ENCODE results near the gene TREH. TPM values are rescaled to one million over a fixed set of nuclear protein-coding genes. Genes with fewer than 3 reads are reported as not detected.
A peak's percentile ranks its signal among the peaks of the same experiment; 100 is the strongest.

The TREH gene
- total RNA-seq, 1 experiment from 2014 or later, result not detected

GRCh38 chr11:118633979-118634378 lies 45.5 kb downstream of the TREH start:
- ChIA-PET POLR2A (interaction anchor here (0.8 to 8.7 kb wide), 8 partner anchors 10 to 59 kb away, joined by 3 to 132 read pairs (median 4); no protein-coding TSS in a partner anchor), CTCF (interaction anchor here (0.6 to 3.4 kb wide), 6 partner anchors 10 to 56 kb away, joined by 3 to 20 read pairs (median 6); no protein-coding TSS in a partner anchor)
- DNase-seq (ENCODE audit: unreplicated experiment), result no peak
- Mint-ChIP-seq H3K9me3 (ENCODE audit: unreplicated experiment) (no peaks in the 10 kb centered on the region), H3K4me3 (ENCODE audit: unreplicated experiment) (peak overlapping the region; percentile 67), H3K36me3 (ENCODE audit: insufficient read depth, unreplicated experiment) (peaks cover 44% of the 10 kb centered on the region), H3K27ac (ENCODE audit: low read depth, unreplicated experiment) (peak overlapping the region; percentile 31), H3K4me1 (ENCODE audit: insufficient read depth, unreplicated experiment) (peaks cover 24% of the 10 kb centered on the region), H3K27me3 (ENCODE audit: insufficient read depth, unreplicated experiment) (no peaks in the 10 kb centered on the region)
- no TSS peak for BruUV-seq (replicated peaks)
- TF ChIP-seq CTCF (IDR thresholded peaks at IDR 0.05; ENCODE audit: unreplicated experiment), result no peak
- intact Hi-C loops (cut with micrococcal nuclease), result no loop called here

GRCh38 chr11:118633319-118633690 lies 46.1 kb downstream of the TREH start:
- BruUV-seq (replicated peaks), result no TSS peak
- no peaks in the 10 kb centered on the region for H3K9me3 Mint-ChIP-seq (ENCODE audit: unreplicated experiment)
- peaks cover 26% of the 10 kb centered on the region for H3K4me1 Mint-ChIP-seq (ENCODE audit: insufficient read depth, unreplicated experiment)
- H3K27ac Mint-ChIP-seq (ENCODE audit: low read depth, unreplicated experiment), result peak overlapping the region; percentile 31
- no peak for DNase-seq (ENCODE audit: unreplicated experiment)
- CTCF ChIA-PET, result interaction anchor here (0.6 to 2.7 kb wide), 6 partner anchors 10 to 56 kb away, joined by 3 to 12 read pairs (median 4); no protein-coding TSS in a partner anchor
- intact Hi-C loops (cut with micrococcal nuclease), result no loop called here
- H3K27me3 Mint-ChIP-seq (ENCODE audit: insufficient read depth, unreplicated experiment), result no peaks in the 10 kb centered on the region
- H3K36me3 Mint-ChIP-seq (ENCODE audit: insufficient read depth, unreplicated experiment), result peaks cover 50% of the 10 kb centered on the region
- POLR2A ChIA-PET, result interaction anchor here (0.5 to 8.7 kb wide), 5 partner anchors 9 to 330 kb away, joined by 3 to 132 read pairs (median 3); no protein-coding TSS in a partner anchor
- no peak for TF ChIP-seq CTCF (IDR thresholded peaks at IDR 0.05; ENCODE audit: unreplicated experiment)
- no peak overlapping the region for H3K4me3 Mint-ChIP-seq (ENCODE audit: unreplicated experiment)

- no TSS peak for BruUV-seq (replicated peaks)
- DNase-seq (ENCODE audit: unreplicated experiment), result no peak
- ChIA-PET POLR2A (interaction anchor here (0.5 to 8.7 kb wide), 4 partner anchors 9 to 331 kb away, joined by 3 to 132 read pairs (median 4); no protein-coding TSS in a partner anchor), CTCF (interaction anchor here (0.6 to 2.7 kb wide), 6 partner anchors 7 to 57 kb away, joined by 3 to 12 read pairs (median 4); partner anchors contain the start of gene PHLDB1)
- no peaks in the 10 kb centered on the region for H3K9me3 Mint-ChIP-seq (ENCODE audit: unreplicated experiment)
- no peak overlapping the region for H3K4me3 Mint-ChIP-seq (ENCODE audit: unreplicated experiment)
- H3K4me1 Mint-ChIP-seq (ENCODE audit: insufficient read depth, unreplicated experiment), result peaks cover 26% of the 10 kb centered on the region
- H3K27ac Mint-ChIP-seq (ENCODE audit: low read depth, unreplicated experiment), result no peak overlapping the region
- peaks cover 53% of the 10 kb centered on the region for H3K36me3 Mint-ChIP-seq (ENCODE audit: insufficient read depth, unreplicated experiment)
- TF ChIP-seq CTCF (IDR thresholded peaks at IDR 0.05; ENCODE audit: unreplicated experiment), result no peak
- intact Hi-C loops (cut with micrococcal nuclease), result no loop called here
- no peaks in the 10 kb centered on the region for H3K27me3 Mint-ChIP-seq (ENCODE audit: insufficient read depth, unreplicated experiment)
Observed at GRCh38 chr11:118632577-118633318, 46.7 kb downstream of the TREH start.

GRCh38 chr11:118631142-118631909 lies 48.1 kb downstream of the TREH start:
- no peaks in the 10 kb centered on the region for H3K27me3 Mint-ChIP-seq (ENCODE audit: insufficient read depth, unreplicated experiment)
- peaks cover 54% of the 10 kb centered on the region for H3K36me3 Mint-ChIP-seq (ENCODE audit: insufficient read depth, unreplicated experiment)
- H3K4me1 Mint-ChIP-seq (ENCODE audit: insufficient read depth, unreplicated experiment), result peaks cover 26% of the 10 kb centered on the region
- POLR2A ChIA-PET, result interaction anchor here (1.6 kb wide), 1 partner anchor 9 kb away, joined by 10 read pairs; no protein-coding TSS in a partner anchor
- BruUV-seq (replicated peaks), result no TSS peak
- H3K4me3 Mint-ChIP-seq (ENCODE audit: unreplicated experiment), result no peak overlapping the region
- H3K9me3 Mint-ChIP-seq (ENCODE audit: unreplicated experiment), result no peaks in the 10 kb centered on the region
- no peak overlapping the region for H3K27ac Mint-ChIP-seq (ENCODE audit: low read depth, unreplicated experiment)
- no peak for TF ChIP-seq CTCF (IDR thresholded peaks at IDR 0.05; ENCODE audit: unreplicated experiment)
- CTCF ChIA-PET, result interaction anchor here (0.5 to 2.4 kb wide), 5 partner anchors 9 to 305 kb away, joined by 3 to 9 read pairs (median 4); partner anchors contain the start of gene PHLDB1
- intact Hi-C loops (cut with micrococcal nuclease), result no loop called here
- DNase-seq (ENCODE audit: unreplicated experiment), result no peak
